ENCODE results near the gene CHD6.

The CHD6 gene

GRCh38 chr20:41373931-41374920 is 244.0 kb downstream of the CHD6 start:
- DNase-seq (ENCODE audit: low read depth in 3 of 3, low spot score in 1 of 3), result no peak

- no peak for DNase-seq (ENCODE audit: low read depth in 3 of 3, low spot score in 1 of 3)
Observed at GRCh38 chr20:41373251-41373783, 244.9 kb downstream of the CHD6 start.

GRCh38 chr20:41371371-41371770 is 246.8 kb downstream of the CHD6 start:
- no peak for DNase-seq (ENCODE audit: low read depth in 3 of 3, low spot score in 1 of 3)

DNA sequence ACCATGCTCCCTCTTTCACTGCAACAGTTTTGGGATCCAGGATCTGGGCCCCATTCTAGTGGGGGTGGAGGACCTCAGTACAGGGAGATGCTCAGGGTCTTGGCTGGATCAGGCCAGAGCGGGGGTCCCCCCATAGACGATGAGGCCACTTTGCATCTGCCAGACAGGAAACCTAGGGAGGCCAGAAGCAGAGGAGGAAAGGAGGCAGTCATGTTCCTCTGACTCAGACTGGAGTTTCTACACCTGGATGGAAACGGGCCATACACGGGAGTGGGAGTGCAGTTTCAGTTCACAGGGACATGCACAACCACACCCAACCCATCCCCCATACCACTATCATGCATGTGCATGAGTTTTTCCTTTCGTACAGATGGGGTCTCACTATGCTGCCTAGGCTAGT is 248.0 kb downstream of the CHD6 start:
- no peak for DNase-seq (ENCODE audit: low read depth in 3 of 3, low spot score in 1 of 3)

GRCh38 chr20:41369673-41370072 is 248.5 kb downstream of the CHD6 start:
- no peak for DNase-seq (ENCODE audit: low read depth in 3 of 3, low spot score in 1 of 3)

DNA sequence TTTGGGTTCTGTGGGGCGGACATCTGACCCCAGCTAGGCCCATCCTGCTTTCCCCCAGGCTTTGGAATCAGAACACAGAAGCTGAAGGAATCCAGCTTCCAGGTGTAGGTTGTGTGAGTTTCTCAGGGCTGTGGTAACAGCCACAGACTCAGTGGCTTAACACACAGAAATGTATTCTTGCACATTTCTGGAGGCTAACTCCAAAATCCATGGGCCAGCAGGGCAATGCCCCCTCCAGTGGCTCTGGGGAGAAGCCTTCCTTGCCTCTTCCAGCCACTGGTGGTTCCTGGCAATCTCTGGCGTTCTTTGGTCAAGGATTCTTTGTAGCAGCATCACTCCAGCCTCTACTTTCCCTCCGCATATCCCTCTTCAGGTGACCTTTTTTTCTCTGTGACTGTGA is 250.2 kb downstream of the CHD6 start:
- DNase-seq (ENCODE audit: low read depth in 3 of 3, low spot score in 1 of 3), result no peak

GRCh38 chr20:41367393-41367695 is 250.8 kb downstream of the CHD6 start:
- no peak for DNase-seq (ENCODE audit: low read depth in 3 of 3, low spot score in 1 of 3)

DNA sequence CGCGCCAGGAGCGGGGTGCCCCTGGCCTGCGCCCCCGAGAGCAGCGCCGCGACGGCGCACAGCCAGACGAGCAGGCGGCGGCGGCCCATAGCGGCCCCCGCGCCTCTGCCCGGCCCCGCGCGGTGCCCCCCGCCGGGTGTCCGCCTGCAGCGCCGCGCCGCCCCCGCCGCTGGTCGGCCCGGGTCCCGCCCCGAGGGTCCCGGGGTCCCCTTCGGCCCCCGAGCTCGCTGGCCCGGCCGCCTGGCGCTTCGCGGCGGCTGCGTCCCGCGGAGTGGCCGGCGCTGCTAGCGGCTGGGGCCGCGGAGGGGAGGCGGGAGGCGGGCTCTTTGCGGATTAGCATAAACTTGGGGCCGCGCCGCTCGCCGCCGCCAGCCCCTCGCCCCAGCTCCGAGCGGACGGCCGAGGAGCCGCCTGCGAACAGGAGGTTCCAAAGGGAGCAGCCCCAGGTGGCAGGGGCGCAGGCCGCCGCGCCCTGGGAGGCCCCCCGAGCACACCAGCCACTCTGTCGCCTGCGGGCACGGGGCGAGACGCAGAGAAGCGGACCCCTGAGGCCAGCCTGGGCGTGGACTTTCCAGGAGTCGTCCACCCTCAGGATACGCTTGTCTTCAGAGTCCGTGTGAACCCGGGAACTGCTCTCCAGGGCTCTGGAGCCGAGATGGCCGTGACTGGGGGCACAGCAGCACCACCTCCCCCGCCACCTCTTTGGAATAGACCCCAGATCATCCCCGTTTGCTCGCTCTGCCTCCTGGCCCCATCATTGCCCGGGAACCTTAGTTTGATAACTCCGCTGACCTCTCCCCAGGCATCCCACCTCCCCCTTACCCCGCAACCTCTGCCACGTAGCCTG is 251.4 kb downstream of the CHD6 start, which contains the start of gene EMILIN3:
TSS of gene EMILIN3 (minus strand) at position 273 of the 847 bp plus-strand sequence. CDS start at position 89, 184 bp downstream.
- DNase-seq (ENCODE audit: low read depth in 3 of 3, low spot score in 1 of 3), result no peak

- DNase-seq (ENCODE audit: low read depth in 3 of 3, low spot score in 1 of 3), result no peak
Observed at GRCh38 chr20:41365777-41366545, 252.2 kb downstream of the CHD6 start.

DNA sequence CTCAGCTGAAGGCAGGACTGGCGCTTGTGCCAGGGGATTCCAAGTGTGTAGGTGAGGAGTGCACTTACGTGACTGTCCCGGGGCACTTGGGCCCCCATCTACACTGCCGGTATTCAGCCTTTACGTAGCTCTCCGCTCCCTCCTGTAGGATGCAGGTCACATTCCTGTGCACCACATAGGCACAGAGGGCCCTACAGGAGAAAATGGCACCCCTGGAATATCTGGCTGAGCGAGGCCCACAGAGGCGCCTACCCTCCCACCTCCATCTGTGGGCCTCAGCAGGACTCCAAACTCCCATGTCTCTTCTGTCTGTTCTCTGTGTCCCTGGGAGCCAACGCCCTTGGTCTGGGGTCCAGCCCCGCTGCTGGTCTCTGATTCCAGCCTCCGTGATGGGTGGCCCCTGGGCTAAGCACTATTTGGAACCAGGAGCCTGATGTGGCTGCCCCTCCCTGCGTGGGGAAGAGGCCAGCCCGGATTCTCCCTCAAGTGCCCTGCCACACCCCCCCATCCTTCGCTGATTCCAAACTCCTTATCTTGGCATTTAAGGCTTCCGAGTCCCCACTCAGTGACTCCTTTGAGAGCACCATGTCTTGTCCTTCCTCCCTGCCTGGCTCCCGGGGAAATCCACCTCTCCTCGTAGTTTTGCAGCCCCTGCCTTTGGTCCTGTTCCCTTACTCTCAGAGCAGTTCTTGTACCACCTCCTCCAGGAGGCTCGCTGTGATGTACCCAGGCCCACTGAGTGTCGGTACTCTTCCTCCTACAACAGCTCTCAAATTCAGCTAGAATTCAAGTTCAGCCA is 253.0 kb downstream of the CHD6 start:
- no peak for DNase-seq (ENCODE audit: low read depth in 3 of 3, low spot score in 1 of 3)

DNA sequence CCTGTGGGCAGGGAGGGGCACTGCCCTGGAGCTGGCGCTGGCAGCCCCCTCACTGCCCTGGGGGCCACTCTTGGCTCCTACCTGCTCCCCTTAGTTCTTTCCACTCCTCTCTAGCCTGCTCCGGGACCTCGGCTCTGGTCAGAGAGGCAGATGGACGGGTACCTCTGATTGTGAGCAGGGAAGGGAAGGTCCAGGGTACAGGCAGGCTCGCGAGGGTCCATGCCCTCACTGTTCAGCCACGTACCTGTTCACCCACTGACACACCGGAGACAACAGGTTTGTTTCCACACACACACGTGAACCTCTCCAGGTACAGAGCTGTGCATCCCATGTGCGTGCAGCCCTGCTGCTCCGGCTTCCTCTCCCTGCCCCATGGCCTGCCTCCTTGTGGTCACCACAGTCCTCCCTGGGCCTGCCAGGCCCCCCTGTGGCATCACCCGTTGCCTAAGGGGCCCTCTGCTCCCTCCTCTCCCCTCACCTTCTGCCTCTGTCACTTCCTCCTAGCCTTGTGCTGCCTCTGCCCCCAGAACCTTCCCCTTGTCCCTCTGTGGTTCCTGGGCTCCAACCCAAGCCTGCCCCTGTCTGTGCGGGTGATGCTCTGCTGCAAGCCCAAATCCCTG is 253.8 kb downstream of the CHD6 start:
- DNase-seq (ENCODE audit: low read depth in 3 of 3, low spot score in 1 of 3), result no peak

DNA sequence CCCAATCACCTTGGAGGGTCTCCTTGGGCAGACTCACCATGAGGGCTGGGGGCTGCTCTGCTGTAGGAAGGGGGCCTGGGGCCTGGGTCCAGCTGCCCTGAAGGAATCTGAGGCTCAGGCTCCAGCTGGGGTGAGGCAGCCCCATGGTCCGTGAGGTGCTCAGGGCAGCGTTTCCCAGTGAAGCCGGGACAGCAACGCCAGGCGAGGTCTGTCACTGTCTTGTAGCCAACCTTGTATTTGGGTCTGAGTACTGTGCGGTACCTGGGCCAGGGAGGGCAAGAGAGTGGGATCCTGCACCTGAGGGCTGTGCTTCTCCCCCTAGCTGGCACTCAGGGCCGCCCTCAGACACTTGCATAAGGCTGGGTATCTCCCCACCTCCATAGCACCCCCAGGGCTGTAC is 254.6 kb downstream of the CHD6 start:
- no peak for DNase-seq (ENCODE audit: low read depth in 3 of 3, low spot score in 1 of 3)

DNA sequence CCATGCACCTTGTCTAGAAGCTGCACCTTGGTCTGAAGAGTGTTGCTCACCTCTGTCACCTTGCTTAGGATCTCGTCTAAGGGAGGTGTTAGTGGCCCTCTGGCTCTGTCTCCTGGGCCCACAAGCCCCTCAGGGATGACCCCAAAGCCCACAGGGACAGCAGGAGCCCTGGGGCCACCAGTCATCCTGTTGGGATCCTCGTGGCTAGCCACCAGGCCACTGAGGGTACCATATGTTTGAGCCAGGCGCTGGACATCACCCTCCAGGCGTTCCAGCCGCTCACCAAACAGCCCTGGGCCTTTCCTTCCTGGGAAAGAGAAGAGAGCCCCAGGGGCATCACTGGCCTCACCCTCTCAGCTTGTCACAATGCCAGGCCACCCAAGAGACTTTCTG is 255.4 kb downstream of the CHD6 start:
- no peak for DNase-seq (ENCODE audit: low read depth in 3 of 3, low spot score in 1 of 3)

GRCh38 chr20:41361757-41362747 is 256.1 kb downstream of the CHD6 start:
- no peak for DNase-seq (ENCODE audit: low read depth in 3 of 3, low spot score in 1 of 3)

DNA sequence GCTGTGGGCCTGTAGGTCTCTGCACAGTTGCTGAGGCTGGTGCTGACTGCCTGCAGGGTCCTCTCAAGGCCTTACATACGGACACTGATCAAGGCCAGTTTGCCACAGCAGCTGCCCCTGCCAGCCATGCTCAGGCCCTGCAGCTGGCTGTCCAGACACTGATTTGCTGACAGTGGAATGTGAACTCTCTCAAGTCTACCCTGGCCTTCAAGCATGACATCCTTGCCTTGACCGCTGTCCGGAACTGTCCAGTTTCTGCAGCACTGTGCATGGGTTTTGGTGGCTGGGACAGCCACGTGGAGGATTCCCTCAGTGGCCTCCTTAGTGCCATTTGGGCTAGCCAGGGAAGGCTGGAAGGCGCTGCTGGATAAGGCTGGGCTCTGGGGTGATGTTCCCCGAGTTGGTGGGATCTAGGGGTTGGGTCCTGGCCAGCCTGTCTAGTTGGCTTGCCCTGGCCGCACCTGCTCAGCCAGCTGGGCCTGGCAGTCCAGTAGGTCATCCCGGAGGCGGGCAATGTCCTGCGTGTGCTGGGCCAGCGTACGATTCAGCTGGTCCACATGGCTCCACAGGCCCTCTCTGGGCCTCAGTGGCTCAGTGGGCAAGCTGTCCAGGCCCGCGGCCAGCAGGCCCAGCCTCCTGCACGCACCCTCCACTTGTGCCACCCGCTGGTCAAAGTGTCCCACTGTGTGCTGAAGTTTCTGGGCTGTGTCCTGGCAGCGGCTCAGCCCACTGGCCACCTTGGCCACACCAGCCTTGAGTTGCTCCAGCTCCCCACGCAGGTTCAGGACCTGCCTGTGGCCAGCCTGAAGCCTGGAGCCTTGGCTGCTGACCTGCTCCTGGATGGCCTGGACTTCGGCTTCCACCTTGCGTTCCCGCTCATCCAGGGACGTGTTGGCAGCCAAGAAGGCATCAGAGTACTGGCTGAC is 257.1 kb downstream of the CHD6 start:
- no peak for DNase-seq (ENCODE audit: low read depth in 3 of 3, low spot score in 1 of 3)

GRCh38 chr20:41359541-41360011 is 258.6 kb downstream of the CHD6 start:
- no peak for DNase-seq (ENCODE audit: low read depth in 3 of 3, low spot score in 1 of 3)

GRCh38 chr20:41358717-41359116 is 259.5 kb downstream of the CHD6 start:
- no peak for DNase-seq (ENCODE audit: low read depth in 3 of 3, low spot score in 1 of 3)
